A549 (cell line): Measurements from ENCODE around the gene F11. TPM values are rescaled to one million over a fixed set of nuclear protein-coding genes. Genes with fewer than 3 reads are reported as not detected.
A peak's percentile ranks its signal among the peaks of the same experiment; 100 is the strongest.

Experiments used
- ATAC-seq, 2 experiments: fragments of 200-7000 bp in 1 of 2; fragments of >200 bp in 1 of 2; cut with Nextera tagmentation in 1 of 2; cut with Tn5 transposase in 1 of 2; 3 replicates each; pipeline versions ENCODE4 v1.8.0 to v1.9.1; 2018 to 2020; ENCODE audit warnings: mild to moderate bottlenecking in 1 of 2, moderate library complexity in 1 of 2
- CTCF ChIA-PET: fragments of 300-600 bp; sonication (Branson Sonifier 250); formaldehyde crosslinking; extraction: SDS; loops from one replicate; lab custom pipeline; 2021; ENCODE audit warnings: antibody characterized with exemption, inconsistent platforms; lab: Yijun Ruan, JAX
- POLR2A ChIA-PET: fragments of 350-600 bp; formaldehyde crosslinking; extraction: SDS; loops from one replicate; lab custom pipeline; 2021; ENCODE audit warnings: antibody characterized with exemption, inconsistent platforms; lab: Yijun Ruan, JAX
- DNase-seq, 2 experiments: peaks; one replicate each; pipeline versions ENCODE4 v3.0.0 to v3.0.0-alpha.2; 2011 to 2016; ENCODE audit warnings: low read depth in 1 of 2, low spot score in 1 of 2
- FAIRE-seq: peaks from 2 replicates; lab custom pipeline; 2011; peaks lifted over from hg19 to GRCh38; lab: Jason Lieb, UNC
- H3K27ac ChIP-seq, 2 experiments: fragments of >200 bp; sonication (Bioruptor Twin); formaldehyde crosslinking; 3 replicates each; pipeline ENCODE4 v1.5.1; 2016 to 2017
- H3K4me1 ChIP-seq: fragments of >200 bp; sonication (Bioruptor Twin); formaldehyde crosslinking; 3 replicates; pipeline ENCODE4 v1.6.1; 2016
- H3K4me2 ChIP-seq: fragments of >200 bp; sonication (Bioruptor Twin); formaldehyde crosslinking; 3 replicates; pipeline ENCODE4 v1.6.1; 2016
- H3K4me3 ChIP-seq: fragments of >200 bp; sonication (Bioruptor Twin); formaldehyde crosslinking; 3 replicates; pipeline ENCODE4 v1.5.1; 2016
- H3K9me3 ChIP-seq: fragments of >200 bp; sonication (Bioruptor Twin); formaldehyde crosslinking; 3 replicates; pipeline ENCODE4 v1.6.1; 2016
- BHLHE40 ChIP-seq: IDR thresholded peaks from 2 replicates; pipeline ENCODE4 v1.6.1; 2012; ENCODE audit warnings: low read depth, low read length, inconsistent platforms
- CBX2 ChIP-seq: fragments of 200-600 bp; sonication (generic); IDR thresholded peaks from 2 replicates; pipeline ENCODE4 v1.6.1; 2016; ENCODE audit warnings: low read depth, mild to moderate bottlenecking, borderline replicate concordance
- CBX8 ChIP-seq: fragments of 200-600 bp; sonication (generic); IDR thresholded peaks from 2 replicates; pipeline ENCODE4 v1.6.1; 2016
- ESRRA ChIP-seq: fragments of 150-350 bp; IDR thresholded peaks from 2 replicates; pipeline ENCODE4 v1.6.1; 2014; ENCODE audit warnings: mild to moderate bottlenecking, low read length, borderline replicate concordance
- HDAC2 ChIP-seq: fragments of 200-600 bp; sonication (generic); IDR thresholded peaks from 2 replicates; pipeline ENCODE4 v1.6.1; 2016
- HOXA7 ChIP-seq: fragments of 250-450 bp; sonication (Bioruptor Pico); IDR thresholded peaks from 2 replicates; pipeline ENCODE4 v1.5.0; 2020; ENCODE audit warnings: mild to moderate bottlenecking, moderate library complexity
- KDM5A ChIP-seq: fragments of 200-600 bp; sonication (generic); IDR thresholded peaks from 2 replicates; pipeline ENCODE4 v1.6.1; 2016; ENCODE audit warnings: antibody characterized with exemption, mild to moderate bottlenecking
- NFE2L2 ChIP-seq: fragments of 150-350 bp; conservative IDR thresholded peaks from 2 replicates; pipeline ENCODE4 v1.6.1; 2014; ENCODE audit warnings: low read length
- POLR2A ChIP-seq: IDR thresholded peaks from 2 replicates; pipeline ENCODE4 v1.6.1; 2012; ENCODE audit warnings: mild to moderate bottlenecking, low read length
- RAD21 ChIP-seq, 2 experiments: fragments of >200 bp in 1 of 2; sonication (Bioruptor Twin) in 1 of 2; formaldehyde crosslinking in 1 of 2; IDR thresholded peaks in 1 of 2; conservative IDR thresholded peaks in 1 of 2; 2 replicates in 1 of 2; 3 replicates in 1 of 2; pipeline ENCODE4 v1.6.1; 2012 to 2018; ENCODE audit warnings: inconsistent platforms in 1 of 2
- RCOR1 ChIP-seq: fragments of 150-350 bp; IDR thresholded peaks from 2 replicates; pipeline ENCODE4 v1.6.1; 2014; ENCODE audit warnings: antibody characterized with exemption, low read length, low read depth
- RNF2 ChIP-seq: fragments of 200-600 bp; sonication (generic); IDR thresholded peaks from 2 replicates; pipeline ENCODE4 v1.6.1; 2016; ENCODE audit warnings: low read depth, mild to moderate bottlenecking, antibody characterized with exemption, moderate library complexity, borderline replicate concordance
- SMC3 ChIP-seq: fragments of >200 bp; sonication (Bioruptor Twin); formaldehyde crosslinking; IDR thresholded peaks from 3 replicates; pipeline ENCODE4 v1.6.1; 2018; ENCODE audit warnings: inconsistent platforms
- SREBF2 ChIP-seq: fragments of 450-650 bp; IDR thresholded peaks from 2 replicates; pipeline ENCODE4 v1.6.1; 2014; ENCODE audit warnings: mild to moderate bottlenecking, moderate library complexity
- USF2 ChIP-seq: fragments of 450-650 bp; IDR thresholded peaks from 2 replicates; pipeline ENCODE4 v1.6.1; 2014; ENCODE audit warnings: antibody characterized with exemption
- ZC3H11A ChIP-seq: fragments of 450-650 bp; IDR thresholded peaks from 2 replicates; pipeline ENCODE4 v1.6.1; 2014; ENCODE audit warnings: antibody characterized with exemption, mild to moderate bottlenecking
- WGBS: methylation state at CpG from one replicate; pipeline ENCODE4 v1.1.6; 2017; ENCODE audit errors: missing lambda C conversion rate; 5-methylcytosine and 5-hydroxymethylcytosine counted together
- polyA plus RNA-seq, 4 experiments: library from polyadenylated mRNA; depleted of rRNA in 3 of 4; stranded (reverse); fragments of >200 nt; fragmentation: RNase III in 1 of 4; extraction: RNeasy Plus Mini Kit Qiagen cat#74134 plus additional on column Dnase treatment in 1 of 4; gene quantifications; 2 replicates in 3 of 4; 3 replicates in 1 of 4; pipeline ENCODE4 v1.2.3, GENCODE V29; 2011 to 2017
- TF ChIP-seq, protein P1 (sequence below): IDR thresholded peaks from 2 replicates; pipeline ENCODE4 v1.6.1; 2012
- TF ChIP-seq, protein P2 (sequence below): IDR thresholded peaks from 2 replicates; pipeline ENCODE4 v1.6.1; 2012
- TF ChIP-seq, protein P3 (sequence below): fragments of >200 bp; sonication (Bioruptor Twin); formaldehyde crosslinking; IDR thresholded peaks from 3 replicates; pipeline ENCODE4 v1.5.1; 2016
- TF ChIP-seq, protein P4 (sequence below): fragments of 150-350 bp; IDR thresholded peaks from 2 replicates; pipeline ENCODE4 v1.6.1; 2014; ENCODE audit warnings: low read depth, mild to moderate bottlenecking, low read length

Gene F11
- polyA plus RNA-seq, 2 of the 4 experiments (the other 2 are of a cell fraction), result not detected

DNA sequence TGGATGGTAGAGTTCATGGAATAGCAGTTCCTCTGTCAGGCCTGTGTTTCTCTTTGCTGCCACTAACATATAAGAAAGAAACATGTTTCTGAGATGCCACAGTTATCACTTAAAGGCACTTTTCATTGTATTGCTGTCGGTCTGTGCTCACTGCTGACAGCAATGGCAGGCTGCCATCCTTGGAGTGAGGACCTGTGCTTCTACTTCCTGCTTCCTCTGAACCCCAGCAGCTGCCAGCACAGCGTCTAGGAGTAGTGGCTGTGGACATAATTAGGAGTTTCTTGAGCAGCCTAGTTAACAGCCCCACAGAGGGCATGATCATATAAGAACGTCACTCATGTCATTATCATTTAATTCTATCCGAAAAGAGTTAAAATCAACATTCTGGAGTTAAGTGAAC is 30.5 kb downstream of the F11 start:
- no peaks in the 10 kb centered on the region for H3K4me1 ChIP-seq
- TF ChIP-seq RAD21 (conservative IDR thresholded peaks at IDR 0.05 in 1 of 2, IDR thresholded peaks at IDR 0.05 in 1 of 2), result no peak
- TF ChIP-seq RNF2, result no peak
- TF ChIP-seq RCOR1, result no peak
- TF ChIP-seq, protein P1, sequence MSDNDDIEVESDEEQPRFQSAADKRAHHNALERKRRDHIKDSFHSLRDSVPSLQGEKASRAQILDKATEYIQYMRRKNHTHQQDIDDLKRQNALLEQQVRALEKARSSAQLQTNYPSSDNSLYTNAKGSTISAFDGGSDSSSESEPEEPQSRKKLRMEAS, result no peak
- no peak for TF ChIP-seq ESRRA
- TF ChIP-seq POLR2A, result no peak
- TF ChIP-seq, protein P2, sequence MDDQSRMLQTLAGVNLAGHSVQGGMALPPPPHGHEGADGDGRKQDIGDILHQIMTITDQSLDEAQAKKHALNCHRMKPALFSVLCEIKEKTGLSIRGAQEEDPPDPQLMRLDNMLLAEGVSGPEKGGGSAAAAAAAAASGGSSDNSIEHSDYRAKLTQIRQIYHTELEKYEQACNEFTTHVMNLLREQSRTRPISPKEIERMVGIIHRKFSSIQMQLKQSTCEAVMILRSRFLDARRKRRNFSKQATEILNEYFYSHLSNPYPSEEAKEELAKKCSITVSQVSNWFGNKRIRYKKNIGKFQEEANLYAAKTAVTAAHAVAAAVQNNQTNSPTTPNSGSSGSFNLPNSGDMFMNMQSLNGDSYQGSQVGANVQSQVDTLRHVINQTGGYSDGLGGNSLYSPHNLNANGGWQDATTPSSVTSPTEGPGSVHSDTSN, result no peak
- no peak for TF ChIP-seq ZC3H11A
- TF ChIP-seq KDM5A, result no peak
- no peak for TF ChIP-seq CBX2
- TF ChIP-seq NFE2L2, result no peak
- no peak for TF ChIP-seq HOXA7 (CRISPR knock-in tag)
- H3K4me2 ChIP-seq, result no peak overlapping the region
- no peak for DNase-seq
- no peaks in the 10 kb centered on the region for H3K9me3 ChIP-seq
- no peak overlapping the region for H3K4me3 ChIP-seq
- CTCF ChIA-PET, result interaction anchor here (0.7 to 2.2 kb wide), 7 partner anchors 10 to 268 kb away, joined by 3 to 17 read pairs (median 5); partner anchors contain the start of gene MTNR1A
- no peak for ATAC-seq
- WGBS, result 51% methylated on average over 4 of the region's 4 CpGs
- H3K27ac ChIP-seq, result no peak overlapping the region
- POLR2A ChIA-PET, result no interaction called here
- FAIRE-seq, result no peak

DNA sequence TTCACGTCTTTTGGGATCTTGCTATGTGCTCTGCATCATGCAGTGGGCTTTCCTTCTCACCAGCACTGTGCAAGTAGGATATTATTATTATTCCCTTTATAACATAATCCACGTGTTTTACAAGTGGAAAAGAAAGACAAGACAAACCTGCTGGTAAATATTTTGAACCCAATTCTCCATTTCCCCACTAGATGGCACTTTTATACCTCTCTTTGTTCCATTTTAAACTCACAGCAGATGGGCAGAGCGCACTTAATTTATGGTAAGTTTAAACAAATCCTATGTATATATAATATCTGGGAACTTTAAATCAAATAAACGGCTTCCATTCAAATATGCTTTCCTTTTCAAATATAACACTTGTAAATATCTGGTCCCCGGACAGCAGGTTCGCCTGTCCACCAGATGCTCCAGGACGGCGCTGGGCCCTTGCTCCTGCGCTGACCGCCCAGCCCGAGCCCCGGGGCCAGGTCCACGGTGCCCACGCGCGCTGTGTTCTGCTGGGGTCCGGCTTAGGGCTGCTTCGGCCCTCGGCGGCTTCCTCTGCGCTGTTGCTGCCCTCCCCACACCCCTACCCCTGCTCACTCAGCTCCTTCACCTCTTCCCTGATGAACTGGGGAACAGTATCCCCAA is 31.1 kb downstream of the F11 start:
- Histone ChIP-seq H3K27ac (no peak overlapping the region), H3K4me2 (no peak overlapping the region), H3K4me3 (no peak overlapping the region), H3K4me1 (no peaks in the 10 kb centered on the region), H3K9me3 (no peaks in the 10 kb centered on the region)
- ATAC-seq (peak in 1 of 2 experiments; percentile 56; a peak in 3 of 6 replicates), FAIRE-seq (no peak), DNase-seq (peak; percentile 23 to 54)
- TF ChIP-seq CBX8 (no peak), RAD21 (conservative IDR thresholded peaks at IDR 0.05 in 1 of 2, IDR thresholded peaks at IDR 0.05 in 1 of 2) (peak; percentile 74 to 75), SREBF2 (no peak), HDAC2 (no peak), USF2 (no peak), SMC3 (peak; percentile 58; the same call in 2 of the 3 replicates), BHLHE40 (no peak)
- TF ChIP-seq, protein P3, sequence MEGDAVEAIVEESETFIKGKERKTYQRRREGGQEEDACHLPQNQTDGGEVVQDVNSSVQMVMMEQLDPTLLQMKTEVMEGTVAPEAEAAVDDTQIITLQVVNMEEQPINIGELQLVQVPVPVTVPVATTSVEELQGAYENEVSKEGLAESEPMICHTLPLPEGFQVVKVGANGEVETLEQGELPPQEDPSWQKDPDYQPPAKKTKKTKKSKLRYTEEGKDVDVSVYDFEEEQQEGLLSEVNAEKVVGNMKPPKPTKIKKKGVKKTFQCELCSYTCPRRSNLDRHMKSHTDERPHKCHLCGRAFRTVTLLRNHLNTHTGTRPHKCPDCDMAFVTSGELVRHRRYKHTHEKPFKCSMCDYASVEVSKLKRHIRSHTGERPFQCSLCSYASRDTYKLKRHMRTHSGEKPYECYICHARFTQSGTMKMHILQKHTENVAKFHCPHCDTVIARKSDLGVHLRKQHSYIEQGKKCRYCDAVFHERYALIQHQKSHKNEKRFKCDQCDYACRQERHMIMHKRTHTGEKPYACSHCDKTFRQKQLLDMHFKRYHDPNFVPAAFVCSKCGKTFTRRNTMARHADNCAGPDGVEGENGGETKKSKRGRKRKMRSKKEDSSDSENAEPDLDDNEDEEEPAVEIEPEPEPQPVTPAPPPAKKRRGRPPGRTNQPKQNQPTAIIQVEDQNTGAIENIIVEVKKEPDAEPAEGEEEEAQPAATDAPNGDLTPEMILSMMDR, result peak; percentile 62
- TF ChIP-seq, protein P4, sequence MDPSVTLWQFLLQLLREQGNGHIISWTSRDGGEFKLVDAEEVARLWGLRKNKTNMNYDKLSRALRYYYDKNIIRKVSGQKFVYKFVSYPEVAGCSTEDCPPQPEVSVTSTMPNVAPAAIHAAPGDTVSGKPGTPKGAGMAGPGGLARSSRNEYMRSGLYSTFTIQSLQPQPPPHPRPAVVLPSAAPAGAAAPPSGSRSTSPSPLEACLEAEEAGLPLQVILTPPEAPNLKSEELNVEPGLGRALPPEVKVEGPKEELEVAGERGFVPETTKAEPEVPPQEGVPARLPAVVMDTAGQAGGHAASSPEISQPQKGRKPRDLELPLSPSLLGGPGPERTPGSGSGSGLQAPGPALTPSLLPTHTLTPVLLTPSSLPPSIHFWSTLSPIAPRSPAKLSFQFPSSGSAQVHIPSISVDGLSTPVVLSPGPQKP, result no peak
- TF ChIP-seq, protein P1, result no peak
- WGBS, result 59% methylated on average over 16 of the region's 21 CpGs
- CTCF ChIA-PET, result interaction anchor here (0.7 to 2.2 kb wide), 7 partner anchors 9 to 290 kb away, joined by 3 to 17 read pairs (median 5); no protein-coding TSS in a partner anchor
- POLR2A ChIA-PET, result no interaction called here
